Spleen (tissue), 7 donors: ENCODE measurements around the gene C10orf88.
"Not testable (repeated sequence)": the region's sequence is repeated elsewhere in the genome, so short reads cannot be mapped to it uniquely, and the experiment has no call there.

Experiments
- CTCF ChIP-seq, 11 experiments: fragments of 200-600 bp in 7 of 11; fragments of 450-650 bp in 4 of 11; sonication (generic) in 4 of 11; IDR thresholded peaks in 8 of 11; conservative IDR thresholded peaks in 3 of 11; 1 replicate in 7 of 11; 2 replicates in 4 of 11; pipeline versions ENCODE4 v1.4.0 to v1.8.0; 2016 to 2021; ENCODE audit warnings: antibody characterized with exemption in 11 of 11, inconsistent platforms in 4 of 11, mild to moderate bottlenecking in 1 of 11
- POLR2A ChIP-seq, 3 donors: fragments of 450-650 bp; IDR thresholded peaks; one replicate each; pipeline ENCODE4 v1.5.1; 2017; ENCODE audit warnings: antibody characterized with exemption in 3 of 3, mild to moderate bottlenecking in 1 of 3
- donor health status: DM: no; HTN: no; CAD: no; lungs with moderate emphysema.
- donor health status: DM: no; HTN: no; CAD: no.
- donor health status: DM: no; HTN: no; CAD: no.

GRCh38 chr10:122903861-122904260 lies 50.2 kb downstream of the C10orf88 start:
- TF ChIP-seq CTCF (IDR thresholded peaks at IDR 0.05 in 8 of 11, conservative IDR thresholded peaks at IDR 0.05 in 3 of 11); POLR2A (IDR thresholded peaks at IDR 0.05): not testable (repeated sequence)
